ENCODE data around the gene CHST2.
"Not testable (repeated sequence)": the region's sequence is repeated elsewhere in the genome, so short reads cannot be mapped to it uniquely, and the experiment has no call there.

CHST2 gene

GRCh38 chr3:143165211-143165610, 45.6 kb downstream of the CHST2 start:
- Histone ChIP-seq H3K9me3 (ENCODE audit: insufficient read depth, low read depth, low read length) (no peaks in the 10 kb centered on the region), H3K4me1 (ENCODE audit: insufficient read depth, low read length) (peaks cover 4% of the 10 kb centered on the region; the same call in 1 of the 2 replicates), H3K27me3 (ENCODE audit: insufficient read depth, low read length) (no peaks in the 10 kb centered on the region), H3K27ac (ENCODE audit: low read length) (no peak overlapping the region), H3K9ac (ENCODE audit: low read depth, low read length) (no peak overlapping the region), H3K36me3 (ENCODE audit: insufficient read depth, low read depth, low read length) (no peaks in the 10 kb centered on the region), H3K4me3 (ENCODE audit: low read length) (no peak overlapping the region)

GRCh38 chr3:143165612-143166285, 46.2 kb downstream of the CHST2 start:
- H3K9ac ChIP-seq (ENCODE audit: low read depth, low read length); H3K9me3 ChIP-seq (ENCODE audit: insufficient read depth, low read depth, low read length); H3K4me3 ChIP-seq (ENCODE audit: low read length): not testable (repeated sequence)

GRCh38 chr3:143166376-143166775, 46.8 kb downstream of the CHST2 start:
- Histone ChIP-seq H3K4me3 (ENCODE audit: low read length) (no peak overlapping the region), H3K9me3 (ENCODE audit: insufficient read depth, low read depth, low read length) (no peaks in the 10 kb centered on the region), H3K27ac (ENCODE audit: low read length) (no peak overlapping the region)

More at GRCh38 chr3:143165612-143166285, 46.2 kb downstream of the CHST2 start:
- H3K4me1 ChIP-seq (ENCODE audit: insufficient read depth, low read length); H3K36me3 ChIP-seq (ENCODE audit: insufficient read depth, low read depth, low read length); H3K27ac ChIP-seq (ENCODE audit: low read length); H3K27me3 ChIP-seq (ENCODE audit: insufficient read depth, low read length): not testable (repeated sequence)

GRCh38 chr3:143167969-143168854, 48.6 kb downstream of the CHST2 start:
- Histone ChIP-seq H3K4me3 (ENCODE audit: low read length) (no peak overlapping the region), H3K27ac (ENCODE audit: low read length) (no peak overlapping the region), H3K27me3 (ENCODE audit: insufficient read depth, low read length) (no peaks in the 10 kb centered on the region), H3K9me3 (ENCODE audit: insufficient read depth, low read depth, low read length) (no peaks in the 10 kb centered on the region), H3K36me3 (ENCODE audit: insufficient read depth, low read depth, low read length) (no peaks in the 10 kb centered on the region), H3K9ac (ENCODE audit: low read depth, low read length) (no peak overlapping the region), H3K4me1 (ENCODE audit: insufficient read depth, low read length) (peaks cover 4% of the 10 kb centered on the region; the same call in 1 of the 2 replicates)

More at GRCh38 chr3:143166376-143166775, 46.8 kb downstream of the CHST2 start:
- no peaks in the 10 kb centered on the region for H3K27me3 ChIP-seq (ENCODE audit: insufficient read depth, low read length)
- peaks cover 4% of the 10 kb centered on the region; the same call in 1 of the 2 replicates for H3K4me1 ChIP-seq (ENCODE audit: insufficient read depth, low read length)
- H3K36me3 ChIP-seq (ENCODE audit: insufficient read depth, low read depth, low read length) = no peaks in the 10 kb centered on the region
- no peak overlapping the region for H3K9ac ChIP-seq (ENCODE audit: low read depth, low read length)

- Histone ChIP-seq H3K27ac (ENCODE audit: low read length) (no peak overlapping the region), H3K4me1 (ENCODE audit: insufficient read depth, low read length) (peaks cover 4% of the 10 kb centered on the region; the same call in 1 of the 2 replicates), H3K4me3 (ENCODE audit: low read length) (no peak overlapping the region), H3K36me3 (ENCODE audit: insufficient read depth, low read depth, low read length) (no peaks in the 10 kb centered on the region), H3K9me3 (ENCODE audit: insufficient read depth, low read depth, low read length) (peaks cover 5% of the 10 kb centered on the region; the same call in 1 of the 2 replicates), H3K27me3 (ENCODE audit: insufficient read depth, low read length) (no peaks in the 10 kb centered on the region), H3K9ac (ENCODE audit: low read depth, low read length) (no peak overlapping the region)
Observed at GRCh38 chr3:143168855-143169192, 49.3 kb downstream of the CHST2 start.

GRCh38 chr3:143170074-143170473, 50.5 kb downstream of the CHST2 start:
- Histone ChIP-seq H3K27ac (ENCODE audit: low read length) (no peak overlapping the region), H3K4me1 (ENCODE audit: insufficient read depth, low read length) (peaks cover 4% of the 10 kb centered on the region; the same call in 1 of the 2 replicates), H3K9me3 (ENCODE audit: insufficient read depth, low read depth, low read length) (peaks cover 6% of the 10 kb centered on the region; the same call in 1 of the 2 replicates), H3K9ac (ENCODE audit: low read depth, low read length) (no peak overlapping the region), H3K4me3 (ENCODE audit: low read length) (no peak overlapping the region), H3K36me3 (ENCODE audit: insufficient read depth, low read depth, low read length) (no peaks in the 10 kb centered on the region), H3K27me3 (ENCODE audit: insufficient read depth, low read length) (no peaks in the 10 kb centered on the region)

- Histone ChIP-seq H3K4me3 (ENCODE audit: low read length) (no peak overlapping the region), H3K27ac (ENCODE audit: low read length) (no peak overlapping the region), H3K9ac (ENCODE audit: low read depth, low read length) (no peak overlapping the region), H3K36me3 (ENCODE audit: insufficient read depth, low read depth, low read length) (no peaks in the 10 kb centered on the region), H3K27me3 (ENCODE audit: insufficient read depth, low read length) (no peaks in the 10 kb centered on the region), H3K4me1 (ENCODE audit: insufficient read depth, low read length) (no peaks in the 10 kb centered on the region), H3K9me3 (ENCODE audit: insufficient read depth, low read depth, low read length) (peaks cover 6% of the 10 kb centered on the region; the same call in 1 of the 2 replicates)
Observed at GRCh38 chr3:143170676-143171075, 51.1 kb downstream of the CHST2 start.

GRCh38 chr3:143171141-143171980, 51.8 kb downstream of the CHST2 start:
- Histone ChIP-seq H3K9me3 (ENCODE audit: insufficient read depth, low read depth, low read length) (peaks cover 6% of the 10 kb centered on the region; the same call in 1 of the 2 replicates), H3K4me1 (ENCODE audit: insufficient read depth, low read length) (no peaks in the 10 kb centered on the region), H3K36me3 (ENCODE audit: insufficient read depth, low read depth, low read length) (no peaks in the 10 kb centered on the region), H3K27me3 (ENCODE audit: insufficient read depth, low read length) (no peaks in the 10 kb centered on the region), H3K9ac (ENCODE audit: low read depth, low read length) (no peak overlapping the region), H3K4me3 (ENCODE audit: low read length) (no peak overlapping the region), H3K27ac (ENCODE audit: low read length) (no peak overlapping the region)

GRCh38 chr3:143172062-143172794, 52.7 kb downstream of the CHST2 start:
- Histone ChIP-seq H3K9ac (ENCODE audit: low read depth, low read length) (no peak overlapping the region), H3K36me3 (ENCODE audit: insufficient read depth, low read depth, low read length) (no peaks in the 10 kb centered on the region), H3K4me1 (ENCODE audit: insufficient read depth, low read length) (no peaks in the 10 kb centered on the region), H3K27me3 (ENCODE audit: insufficient read depth, low read length) (no peaks in the 10 kb centered on the region), H3K27ac (ENCODE audit: low read length) (no peak overlapping the region), H3K9me3 (ENCODE audit: insufficient read depth, low read depth, low read length) (peaks cover 6% of the 10 kb centered on the region; the same call in 1 of the 2 replicates), H3K4me3 (ENCODE audit: low read length) (no peak overlapping the region)

- Histone ChIP-seq H3K36me3 (ENCODE audit: insufficient read depth, low read depth, low read length) (no peaks in the 10 kb centered on the region), H3K9ac (ENCODE audit: low read depth, low read length) (no peak overlapping the region), H3K4me1 (ENCODE audit: insufficient read depth, low read length) (no peaks in the 10 kb centered on the region), H3K27ac (ENCODE audit: low read length) (no peak overlapping the region), H3K4me3 (ENCODE audit: low read length) (no peak overlapping the region), H3K9me3 (ENCODE audit: insufficient read depth, low read depth, low read length) (peaks cover 6% of the 10 kb centered on the region; the same call in 1 of the 2 replicates), H3K27me3 (ENCODE audit: insufficient read depth, low read length) (no peaks in the 10 kb centered on the region)
Observed at GRCh38 chr3:143172795-143173145, 53.2 kb downstream of the CHST2 start.

- Histone ChIP-seq H3K27me3 (ENCODE audit: insufficient read depth, low read length) (no peaks in the 10 kb centered on the region), H3K27ac (ENCODE audit: low read length) (no peak overlapping the region), H3K9ac (ENCODE audit: low read depth, low read length) (no peak overlapping the region), H3K9me3 (ENCODE audit: insufficient read depth, low read depth, low read length) (peaks cover 6% of the 10 kb centered on the region; the same call in 1 of the 2 replicates), H3K4me3 (ENCODE audit: low read length) (no peak overlapping the region), H3K4me1 (ENCODE audit: insufficient read depth, low read length) (no peaks in the 10 kb centered on the region), H3K36me3 (ENCODE audit: insufficient read depth, low read depth, low read length) (no peaks in the 10 kb centered on the region)
Observed at GRCh38 chr3:143173242-143173641, 53.7 kb downstream of the CHST2 start.

Measured in iPS-20b (cell line).